PC-3 (cell line): ENCODE results near the gene ESR2.

Source experiments
- CTCF ChIP-seq: fragments of 300-600 bp; sonication (generic); conservative IDR thresholded peaks from 2 replicates; pipeline ENCODE4 v1.5.1; 2017; ENCODE audit warnings: antibody characterized with exemption, low read depth, mild to moderate bottlenecking, low read length
- EZH2 ChIP-seq: fragments of 300-600 bp; sonication (generic); IDR thresholded peaks from one replicate; pipeline ENCODE4 v1.6.1; 2017; ENCODE audit warnings: antibody characterized with exemption, mild to moderate bottlenecking, low read length; ENCODE audit not compliant: unreplicated experiment
- EZH2phosphoT487 ChIP-seq: fragments of 300-600 bp; sonication (generic); IDR thresholded peaks from 2 replicates; pipeline ENCODE4 v1.6.1; 2018; ENCODE audit warnings: mild to moderate bottlenecking, antibody characterized with exemption, low read length, borderline replicate concordance

DNA sequence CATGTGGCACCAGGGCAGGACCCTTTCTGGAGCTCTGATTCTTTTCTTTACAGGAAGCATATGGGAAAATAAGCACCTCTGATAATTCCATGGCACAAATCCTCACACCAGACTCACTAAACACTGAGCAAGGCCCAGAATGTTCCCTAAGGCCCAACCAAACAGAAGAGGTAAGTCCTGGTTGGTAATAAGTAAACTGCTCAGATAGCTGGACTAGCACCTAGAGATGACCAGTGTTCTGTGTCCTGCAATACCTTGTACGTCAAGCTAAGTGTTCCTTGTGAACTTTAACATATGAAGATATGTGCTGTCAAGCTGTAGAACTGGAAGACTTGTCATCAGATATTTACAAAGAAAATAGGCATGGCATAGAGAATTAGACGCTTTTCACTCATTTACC is 186.7 kb downstream of the ESR2 start:
- TF ChIP-seq EZH2: no peak
- TF ChIP-seq CTCF: no peak
- TF ChIP-seq EZH2phosphoT487: no peak
